Measurements from ENCODE around the gene FAM228A.
"Not testable (repeated sequence)": the region's sequence is repeated elsewhere in the genome, so short reads cannot be mapped to it uniquely, and the experiment has no call there.

Gene FAM228A

GRCh38 chr2:24190503-24190902, 15.7 kb downstream of the FAM228A start:
- TF ChIP-seq EZH2phosphoT487 (IDR thresholded peaks at IDR 0.05; ENCODE audit: borderline replicate concordance) = no peak
- Histone ChIP-seq H2AFZ (ENCODE audit: low read length) (no peak overlapping the region), H3K4me2 (ENCODE audit: low read depth, low read length, poor library complexity, severe bottlenecking) (no peak overlapping the region)

GRCh38 chr2:24191156-24191555, 16.3 kb downstream of the FAM228A start:
- H3K4me1 ChIP-seq (ENCODE audit: insufficient read depth, low read length, poor library complexity, severe bottlenecking) = no peaks in the 10 kb centered on the region
- H4K20me1 ChIP-seq (ENCODE audit: insufficient read depth, low read length, poor library complexity, severe bottlenecking) = no peaks in the 10 kb centered on the region
- no peaks in the 10 kb centered on the region for H3K27me3 ChIP-seq (ENCODE audit: insufficient read depth, low read length, poor library complexity, severe bottlenecking)
- H3K79me2 ChIP-seq (ENCODE audit: insufficient read depth, low read length) = no peaks in the 10 kb centered on the region
- no peaks in the 10 kb centered on the region for H3K9me2 ChIP-seq (replicated peaks; ENCODE audit: low read depth, low read length)
- no peaks in the 10 kb centered on the region for H3F3A ChIP-seq (ENCODE audit: low read depth)
- no peak overlapping the region for H3K9ac ChIP-seq (ENCODE audit: low read depth, low read length, poor library complexity, severe bottlenecking)
- H3K4me3 ChIP-seq (ENCODE audit: low read length, poor library complexity, severe bottlenecking) = no peak overlapping the region
- TF ChIP-seq CTCF (conservative IDR thresholded peaks at IDR 0.05; ENCODE audit: low read length) = no peak
- TF ChIP-seq EZH2phosphoT487 (IDR thresholded peaks at IDR 0.05; ENCODE audit: borderline replicate concordance) = no peak
- H3K36me3 ChIP-seq (ENCODE audit: insufficient read depth, low read length) = no peaks in the 10 kb centered on the region
- no peaks in the 10 kb centered on the region for H3K9me3 ChIP-seq (ENCODE audit: insufficient read depth, low read depth, low read length)
- H3K4me2 ChIP-seq (ENCODE audit: low read depth, low read length, poor library complexity, severe bottlenecking) = no peak overlapping the region
- H2AFZ ChIP-seq (ENCODE audit: low read length) = no peak overlapping the region

More at GRCh38 chr2:24190503-24190902, 15.7 kb downstream of the FAM228A start:
- Histone ChIP-seq H3K9ac (ENCODE audit: low read depth, low read length, poor library complexity, severe bottlenecking) (no peak overlapping the region), H3K9me2 (replicated peaks; ENCODE audit: low read depth, low read length) (no peaks in the 10 kb centered on the region), H3K79me2 (ENCODE audit: insufficient read depth, low read length) (no peaks in the 10 kb centered on the region), H4K20me1 (ENCODE audit: insufficient read depth, low read length, poor library complexity, severe bottlenecking) (no peaks in the 10 kb centered on the region), H3K36me3 (ENCODE audit: insufficient read depth, low read length) (no peaks in the 10 kb centered on the region), H3K4me1 (ENCODE audit: insufficient read depth, low read length, poor library complexity, severe bottlenecking) (no peaks in the 10 kb centered on the region), H3K27me3 (ENCODE audit: insufficient read depth, low read length, poor library complexity, severe bottlenecking) (no peaks in the 10 kb centered on the region), H3K9me3 (ENCODE audit: insufficient read depth, low read depth, low read length) (no peaks in the 10 kb centered on the region), H3F3A (ENCODE audit: low read depth) (no peaks in the 10 kb centered on the region), H3K4me3 (ENCODE audit: low read length, poor library complexity, severe bottlenecking) (no peak overlapping the region)

GRCh38 chr2:24191848-24192247, 17.0 kb downstream of the FAM228A start:
- Histone ChIP-seq H3K9ac (ENCODE audit: low read depth, low read length, poor library complexity, severe bottlenecking) (no peak overlapping the region), H3F3A (ENCODE audit: low read depth) (no peaks in the 10 kb centered on the region), H4K20me1 (ENCODE audit: insufficient read depth, low read length, poor library complexity, severe bottlenecking) (no peaks in the 10 kb centered on the region), H3K79me2 (ENCODE audit: insufficient read depth, low read length) (no peaks in the 10 kb centered on the region), H3K4me2 (ENCODE audit: low read depth, low read length, poor library complexity, severe bottlenecking) (no peak overlapping the region), H3K9me3 (ENCODE audit: insufficient read depth, low read depth, low read length) (no peaks in the 10 kb centered on the region), H3K4me1 (ENCODE audit: insufficient read depth, low read length, poor library complexity, severe bottlenecking) (no peaks in the 10 kb centered on the region), H3K4me3 (ENCODE audit: low read length, poor library complexity, severe bottlenecking) (no peak overlapping the region), H3K27me3 (ENCODE audit: insufficient read depth, low read length, poor library complexity, severe bottlenecking) (no peaks in the 10 kb centered on the region), H2AFZ (ENCODE audit: low read length) (no peak overlapping the region), H3K9me2 (replicated peaks; ENCODE audit: low read depth, low read length) (no peaks in the 10 kb centered on the region), H3K36me3 (ENCODE audit: insufficient read depth, low read length) (no peaks in the 10 kb centered on the region)
- TF ChIP-seq EZH2phosphoT487 (IDR thresholded peaks at IDR 0.05; ENCODE audit: borderline replicate concordance) (no peak), CTCF (conservative IDR thresholded peaks at IDR 0.05; ENCODE audit: low read length) (no peak)

GRCh38 chr2:24197213-24197612, 22.4 kb downstream of the FAM228A start:
- not testable (repeated sequence) for H3K9me2 ChIP-seq (replicated peaks; ENCODE audit: low read depth, low read length); H3K4me1 ChIP-seq (ENCODE audit: insufficient read depth, low read length, poor library complexity, severe bottlenecking); H3K36me3 ChIP-seq (ENCODE audit: insufficient read depth, low read length); H3K9ac ChIP-seq (ENCODE audit: low read depth, low read length, poor library complexity, severe bottlenecking); H3F3A ChIP-seq (ENCODE audit: low read depth); H4K20me1 ChIP-seq (ENCODE audit: insufficient read depth, low read length, poor library complexity, severe bottlenecking); H3K4me2 ChIP-seq (ENCODE audit: low read depth, low read length, poor library complexity, severe bottlenecking); H3K79me2 ChIP-seq (ENCODE audit: insufficient read depth, low read length); H3K27me3 ChIP-seq (ENCODE audit: insufficient read depth, low read length, poor library complexity, severe bottlenecking); H3K9me3 ChIP-seq (ENCODE audit: insufficient read depth, low read depth, low read length); H3K4me3 ChIP-seq (ENCODE audit: low read length, poor library complexity, severe bottlenecking); H2AFZ ChIP-seq (ENCODE audit: low read length)

Data from Loucy (cell line).